ENCODE results near the gene PABPC1L2A.
"Not testable (repeated sequence)": the region's sequence is repeated elsewhere in the genome, so short reads cannot be mapped to it uniquely, and the experiment has no call there.

Gene PABPC1L2A

GRCh38 chrX:73079024-73079562, at the start of gene PABPC1L2A:
TSS of gene PABPC1L2A (minus strand) at chrX:73079512. CDS start at chrX:73079386, 126 bp downstream.
- not testable (repeated sequence) for DNase-seq (ENCODE audit: low read depth in 3 of 3)

DNA sequence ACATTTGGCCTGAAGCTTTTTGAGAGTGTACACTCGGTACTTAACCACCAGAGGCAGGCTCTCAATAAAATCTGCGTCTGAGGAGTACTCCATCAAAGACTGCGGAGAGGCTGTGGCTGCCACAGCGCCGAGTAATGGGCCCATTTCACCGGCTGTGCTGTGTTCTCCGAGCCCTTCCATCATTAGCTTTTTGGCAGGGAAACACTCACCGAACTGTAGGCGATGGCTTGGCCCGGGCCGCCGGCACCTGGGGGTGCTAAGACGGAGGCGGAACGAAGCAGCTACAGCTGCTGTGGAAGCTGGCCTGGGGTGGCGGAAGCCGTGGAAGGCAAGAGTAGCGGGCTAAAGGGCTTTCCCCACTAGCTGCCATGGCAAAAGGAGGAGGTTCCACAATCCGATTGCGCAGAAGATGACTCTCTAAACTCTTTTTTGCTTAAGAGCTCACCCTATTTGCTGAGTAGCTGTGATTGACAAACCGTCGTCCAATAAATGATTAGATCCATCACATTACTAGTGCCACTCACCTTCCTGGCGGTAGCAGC, 48.5 kb upstream of the PABPC1L2A start:
- DNase-seq (ENCODE audit: low read depth in 3 of 3): no peak

DNA sequence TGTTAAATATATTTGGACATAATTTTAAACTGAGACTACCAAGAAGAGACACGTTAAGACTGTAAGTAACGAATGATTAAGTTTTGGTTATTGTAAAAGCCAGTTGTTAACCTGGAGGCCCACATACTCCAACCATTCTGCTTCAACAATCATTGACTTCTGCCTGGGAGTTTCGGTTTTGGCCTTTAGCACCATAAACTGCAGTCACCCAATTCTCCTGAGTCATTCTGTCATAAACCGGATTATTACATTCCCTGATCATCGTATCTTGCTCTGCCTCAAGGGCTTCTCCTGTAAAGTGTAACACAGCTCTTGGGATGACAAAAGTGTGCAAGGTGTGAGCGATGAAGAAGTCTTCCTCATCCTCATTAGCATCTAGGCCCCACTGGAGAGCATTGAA, 46.9 kb upstream of the PABPC1L2A start:
- DNase-seq (ENCODE audit: low read depth in 3 of 3): no peak

DNA sequence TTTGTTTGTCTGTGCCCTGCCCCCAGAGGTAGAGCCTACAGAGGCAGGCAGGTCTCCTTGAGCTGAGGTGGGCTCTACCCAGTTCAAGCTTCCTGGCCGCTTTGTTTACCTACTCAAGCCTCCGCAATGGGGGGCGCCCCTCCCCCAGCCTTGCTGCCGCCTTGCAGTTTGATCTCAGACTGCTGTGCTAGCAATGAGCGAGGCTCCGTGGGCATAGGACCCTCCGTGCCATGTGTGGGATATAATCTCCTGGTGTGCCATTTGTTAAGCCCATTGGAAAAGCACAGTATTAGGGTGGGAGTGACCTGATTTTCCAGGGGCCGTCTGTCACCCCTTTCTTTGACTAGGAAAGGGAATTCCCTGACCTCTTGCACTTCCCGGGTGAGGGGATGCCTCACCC, 20.2 kb upstream of the PABPC1L2A start:
- DNase-seq (ENCODE audit: low read depth in 3 of 3): not testable (repeated sequence)

- not testable (repeated sequence) for DNase-seq (ENCODE audit: low read depth in 3 of 3)
Observed at GRCh38 chrX:73086766-73087165, 7.5 kb upstream of the PABPC1L2A start.

DNA sequence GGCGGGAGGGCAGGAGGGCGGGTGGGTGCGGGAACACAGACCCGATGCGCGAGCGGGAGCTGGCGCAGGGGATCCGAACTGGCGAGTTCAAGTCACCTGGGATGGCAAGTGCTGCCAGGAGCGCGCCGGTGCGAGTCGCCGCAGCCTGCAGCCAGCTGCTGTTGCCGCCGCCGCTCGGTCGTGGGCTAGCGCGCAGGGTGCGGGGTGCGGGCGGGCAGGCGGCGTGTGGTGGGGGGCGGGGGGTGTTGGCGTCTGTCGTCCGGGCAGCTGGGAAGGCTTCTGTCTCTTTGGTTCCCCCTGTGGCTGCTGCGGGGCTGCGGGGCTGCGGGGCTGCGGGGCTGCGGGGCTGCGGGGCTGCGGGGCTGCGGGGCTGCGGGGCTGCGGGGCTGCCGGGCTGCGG, 572 bp upstream of the PABPC1L2A start:
- DNase-seq (ENCODE audit: low read depth in 3 of 3): not testable (repeated sequence)

- DNase-seq (ENCODE audit: low read depth in 3 of 3): not testable (repeated sequence)
Observed at GRCh38 chrX:73078597-73078996, 715 bp downstream of the PABPC1L2A start.

DNA sequence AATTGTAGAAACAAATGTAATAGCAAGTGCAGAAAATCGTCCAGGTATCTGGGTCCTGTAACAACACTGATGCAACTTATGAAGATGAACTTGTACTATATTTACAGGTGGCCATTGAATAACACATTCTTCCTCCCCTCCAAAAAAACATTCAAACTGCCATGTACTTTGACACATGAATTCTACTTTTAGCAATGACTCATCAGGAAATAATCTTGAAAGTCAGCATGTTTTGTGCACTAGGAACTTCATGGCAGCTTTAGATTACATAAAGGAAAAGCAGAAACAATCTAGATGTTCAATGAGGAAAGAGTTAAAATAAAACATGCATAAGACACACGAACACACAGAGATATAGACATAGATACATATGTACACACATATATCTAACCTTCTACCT, 2.5 kb downstream of the PABPC1L2A start:
- DNase-seq (ENCODE audit: low read depth in 3 of 3): no peak

- no peak for DNase-seq (ENCODE audit: low read depth in 3 of 3)
Observed at GRCh38 chrX:73069365-73070035, 9.8 kb downstream of the PABPC1L2A start.

DNA sequence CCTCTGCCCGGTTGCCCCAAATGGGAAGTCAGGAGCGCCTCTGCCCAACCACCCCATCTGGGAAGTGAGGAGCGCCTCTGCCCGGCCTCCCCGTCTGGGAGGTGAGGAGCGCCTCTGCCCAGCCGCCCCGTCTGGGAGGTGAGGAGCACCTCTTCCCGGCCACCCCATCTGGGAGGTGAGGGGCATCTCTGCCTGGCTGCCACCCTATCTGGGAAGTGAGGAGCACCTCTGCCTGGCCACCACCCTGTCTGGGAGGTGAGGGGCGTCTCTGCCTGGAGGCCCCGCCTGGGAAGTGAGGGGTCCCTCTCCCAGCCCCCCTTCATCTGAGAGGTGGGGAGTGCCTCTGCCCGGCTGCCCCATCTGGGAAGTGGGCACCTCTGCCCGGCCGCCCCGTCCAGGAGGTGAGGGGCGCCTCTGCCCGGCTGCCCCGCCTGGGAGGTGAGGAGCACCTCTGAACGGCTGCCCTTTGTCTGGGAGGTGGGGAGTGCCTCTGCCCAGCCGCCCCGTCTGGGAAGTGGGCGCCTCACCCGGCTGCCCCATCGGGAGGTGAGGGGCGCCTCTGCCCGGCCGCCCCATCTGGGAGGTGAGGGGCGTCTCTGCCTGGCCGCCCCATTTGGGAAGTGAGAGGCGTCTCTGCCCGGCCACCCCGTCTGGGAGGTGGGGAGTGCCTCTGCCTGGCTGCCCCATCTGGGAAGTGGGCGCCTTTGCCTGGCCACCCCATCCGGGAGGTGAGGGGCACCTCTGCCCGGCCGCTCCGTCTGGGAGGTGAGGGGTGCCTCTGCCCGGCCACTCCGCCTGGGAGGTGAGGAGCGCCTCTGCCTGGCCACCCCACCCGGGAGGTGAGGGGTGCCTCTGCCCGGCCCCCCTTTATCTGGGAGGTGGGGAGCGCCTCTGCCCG, 10.6 kb downstream of the PABPC1L2A start:
- no peak for DNase-seq (ENCODE audit: low read depth in 3 of 3)

- DNase-seq (ENCODE audit: low read depth in 3 of 3): not testable (repeated sequence)
Observed at GRCh38 chrX:73067761-73068466, 11.4 kb downstream of the PABPC1L2A start.

- DNase-seq (ENCODE audit: low read depth in 3 of 3): no peak
Observed at GRCh38 chrX:73028876-73029275, 50.4 kb downstream of the PABPC1L2A start.
